ENCODE measurements around the gene RBFOX1.

GRCh38 chr16:7361416-7362129 lies 28.9 kb downstream of the RBFOX1 start:
- TF ChIP-seq POLR2A (IDR thresholded peaks at IDR 0.05) (no peak), CTCF (IDR thresholded peaks at IDR 0.05) (no peak), EP300 (IDR thresholded peaks at IDR 0.05) (no peak)

Data from ovary (tissue), 3 donors.